ENCODE results near the gene SNX14. TPM values are rescaled to one million over a fixed set of nuclear protein-coding genes. Genes with fewer than 3 reads are reported as not detected.

SNX14 gene
- total and polyA plus RNA-seq, 2 donors (not counting 3 experiments of a cell fraction or from before 2014, with no cell fraction given), result 41.3 to 74.3 TPM

DNA sequence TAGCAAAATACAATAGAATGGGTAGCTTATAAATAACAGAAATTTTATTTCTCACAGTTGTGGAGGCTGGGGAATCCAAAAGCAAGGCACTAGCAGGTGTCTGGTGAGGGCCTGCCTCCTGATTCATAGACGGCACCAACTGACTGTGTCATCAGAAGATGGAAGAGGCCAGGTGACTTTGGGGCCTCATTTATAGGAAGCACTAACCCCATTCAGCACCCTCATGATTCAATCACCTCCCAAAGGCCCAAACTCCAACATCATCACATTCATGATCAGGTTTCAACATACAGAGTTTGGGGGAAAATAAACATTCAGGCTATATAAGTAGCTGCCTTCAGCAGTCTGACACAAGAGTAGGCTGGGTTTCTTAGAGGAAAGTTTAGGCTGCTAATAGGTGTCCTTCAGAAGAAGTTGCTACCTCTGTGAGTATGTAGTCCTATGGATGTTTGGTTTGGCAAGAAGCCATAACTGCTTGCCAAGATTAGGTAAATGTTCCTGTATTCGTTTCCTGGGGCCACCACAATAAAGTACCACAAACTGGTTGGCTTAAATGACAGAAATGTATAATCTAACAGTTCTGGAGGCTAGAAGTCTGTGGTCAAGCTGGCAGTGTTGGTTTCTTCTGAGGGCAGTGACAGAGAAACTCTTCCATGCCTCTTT, 94.9 kb downstream of the SNX14 start:
- Histone ChIP-seq H4K20me1 (replicated peaks; ENCODE audit: control insufficient read depth, extremely low read depth, insufficient read depth, low read length) (no peaks in the 10 kb centered on the region), H2AFZ (ENCODE audit: low read depth, low read length) (no peak overlapping the region), H3K27ac (ENCODE audit: insufficient read depth, low read depth, low read length) (no peak overlapping the region), H3K9ac (replicated peaks; ENCODE audit: extremely low read depth, insufficient read depth, low read length) (no peak overlapping the region), H3K27me3 (ENCODE audit: control insufficient read depth in 2 of 2, insufficient read depth in 2 of 2, low read length in 2 of 2) (no peaks in the 10 kb centered on the region), H3K36me3 (ENCODE audit: control insufficient read depth in 2 of 2, extremely low read depth in 1 of 2, insufficient read depth in 2 of 2, low read length in 2 of 2) (no peaks in the 10 kb centered on the region), H3K4me3 (replicated peaks in 1 of 3; ENCODE audit: insufficient read depth in 1 of 3, low read depth in 1 of 3, low read length in 3 of 3) (no peak overlapping the region), H3K9me1 (replicated peaks; ENCODE audit: control insufficient read depth, extremely low read depth, insufficient read depth, low read length) (no peaks in the 10 kb centered on the region), H3K4me2 (ENCODE audit: insufficient read depth, low read length) (no peak overlapping the region), H3K79me2 (ENCODE audit: control insufficient read depth, insufficient read depth, low read length) (no peaks in the 10 kb centered on the region), H3K9me3 (replicated peaks; ENCODE audit: control insufficient read depth, insufficient read depth, low read length) (no peaks in the 10 kb centered on the region), H3K4me1 (ENCODE audit: control insufficient read depth, extremely low read depth, insufficient read depth, low read length) (peaks cover 7% of the 10 kb centered on the region)
- intact Hi-C loops (cut with micrococcal nuclease) (no loop called here), dilution Hi-C loops (cut with MboI; ENCODE audit: extremely low pct_ligation_motif_present, low sequenced_read_pairs) (no loop called here)
- no TSS peak for BruUV-seq (replicated peaks)
- ChIA-PET CTCF (interaction anchor here (0.6 to 2.1 kb wide), 8 partner anchors 15 to 166 kb away, joined by 3 to 13 read pairs (median 3); partner anchors contain the start of gene NT5E), POLR2A (no interaction called here)
- peak; percentile 43 for DNase-seq (ENCODE audit: low read depth, low spot score)
- FAIRE-seq, result peak; percentile 78
- TF ChIP-seq GATA2 (IDR thresholded peaks at IDR 0.05; ENCODE audit: insufficient read depth, insufficient read length, low read depth, low read length) (no peak), POLR2AphosphoS5 (IDR thresholded peaks at IDR 0.05; ENCODE audit: insufficient read depth, low read depth, low read length) (no peak), JUN (IDR thresholded peaks at IDR 0.05; ENCODE audit: borderline replicate concordance, insufficient read depth, insufficient read length, low read depth) (no peak), POLR2A (IDR thresholded peaks at IDR 0.05; ENCODE audit: low read depth, low read length) (no peak), CTCF (IDR thresholded peaks at IDR 0.05; ENCODE audit: extremely low read depth in 1 of 2, insufficient read depth in 1 of 2, low read depth in 1 of 2, low read length in 2 of 2) (no peak), MYC (IDR thresholded peaks at IDR 0.05; ENCODE audit: low read depth, low read length) (no peak), FOS (IDR thresholded peaks at IDR 0.05; ENCODE audit: borderline replicate concordance, insufficient read depth, low read length) (no peak), EZH2 (IDR thresholded peaks at IDR 0.05; ENCODE audit: borderline replicate concordance, low read depth, low read length, severe bottlenecking) (no peak)
- TF ChIP-seq, protein P1, sequence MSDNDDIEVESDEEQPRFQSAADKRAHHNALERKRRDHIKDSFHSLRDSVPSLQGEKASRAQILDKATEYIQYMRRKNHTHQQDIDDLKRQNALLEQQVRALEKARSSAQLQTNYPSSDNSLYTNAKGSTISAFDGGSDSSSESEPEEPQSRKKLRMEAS (IDR thresholded peaks at IDR 0.05; ENCODE audit: insufficient read depth, insufficient read length), result no peak

Measured in endothelial cell of umbilical vein (primary cell).